GM06990 (cell line): ENCODE data around the gene TIMD4.
"Not testable (repeated sequence)": the region's sequence is repeated elsewhere in the genome, so short reads cannot be mapped to it uniquely, and the experiment has no call there.

ENCODE experiments used
- DNase-seq: peaks from one replicate; pipeline ENCODE4 v3.0.0-alpha.2; 2011; ENCODE audit not compliant: insufficient read length; ENCODE audit errors: extremely low read depth
- H3K27me3 ChIP-seq: replicated peaks from 2 replicates; pipeline ENCODE4 v1.6.0; 2011; ENCODE audit warnings: low read length; ENCODE audit not compliant: control insufficient read depth, insufficient read depth
- H3K36me3 ChIP-seq: 2 replicates; pipeline ENCODE4 v1.5.1; 2011; ENCODE audit warnings: low read length; ENCODE audit not compliant: control insufficient read depth, insufficient read depth
- H3K4me3 ChIP-seq: replicated peaks from 2 replicates; pipeline ENCODE4 v1.5.1; 2011; ENCODE audit warnings: low read depth, mild to moderate bottlenecking, control low read depth, low read length
- TF ChIP-seq, protein P1 (sequence below): IDR thresholded peaks from 2 replicates; pipeline ENCODE4 v1.5.1; 2011; ENCODE audit warnings: low read length, control low read depth, mild to moderate bottlenecking, inconsistent platforms; ENCODE audit not compliant: insufficient read depth, poor library complexity, severe bottlenecking

TIMD4 gene

DNA sequence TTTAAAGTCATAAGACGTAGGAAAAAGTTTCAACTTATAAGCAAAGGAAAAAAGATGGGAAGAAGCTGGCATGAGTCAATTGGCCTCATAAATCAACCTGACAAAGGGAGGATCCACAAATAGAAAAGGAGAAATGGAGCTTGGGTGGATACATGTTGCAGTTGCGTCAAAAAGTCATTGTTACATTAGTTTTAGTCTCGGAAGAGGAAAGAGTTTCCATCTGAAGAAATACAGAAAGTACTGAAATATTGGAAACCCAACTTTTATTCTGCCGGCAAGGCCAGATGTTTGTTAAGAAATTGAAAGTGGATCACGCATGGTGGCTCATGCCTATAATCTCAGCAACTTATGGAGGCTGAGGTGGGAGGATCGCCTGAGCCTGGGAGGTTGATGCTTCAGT, 11.3 kb upstream of the TIMD4 start:
- H3K27me3 ChIP-seq, result no peaks in the 10 kb centered on the region
- no peak for DNase-seq
- no peak overlapping the region for H3K4me3 ChIP-seq
- no peaks in the 10 kb centered on the region for H3K36me3 ChIP-seq
- TF ChIP-seq, protein P1, sequence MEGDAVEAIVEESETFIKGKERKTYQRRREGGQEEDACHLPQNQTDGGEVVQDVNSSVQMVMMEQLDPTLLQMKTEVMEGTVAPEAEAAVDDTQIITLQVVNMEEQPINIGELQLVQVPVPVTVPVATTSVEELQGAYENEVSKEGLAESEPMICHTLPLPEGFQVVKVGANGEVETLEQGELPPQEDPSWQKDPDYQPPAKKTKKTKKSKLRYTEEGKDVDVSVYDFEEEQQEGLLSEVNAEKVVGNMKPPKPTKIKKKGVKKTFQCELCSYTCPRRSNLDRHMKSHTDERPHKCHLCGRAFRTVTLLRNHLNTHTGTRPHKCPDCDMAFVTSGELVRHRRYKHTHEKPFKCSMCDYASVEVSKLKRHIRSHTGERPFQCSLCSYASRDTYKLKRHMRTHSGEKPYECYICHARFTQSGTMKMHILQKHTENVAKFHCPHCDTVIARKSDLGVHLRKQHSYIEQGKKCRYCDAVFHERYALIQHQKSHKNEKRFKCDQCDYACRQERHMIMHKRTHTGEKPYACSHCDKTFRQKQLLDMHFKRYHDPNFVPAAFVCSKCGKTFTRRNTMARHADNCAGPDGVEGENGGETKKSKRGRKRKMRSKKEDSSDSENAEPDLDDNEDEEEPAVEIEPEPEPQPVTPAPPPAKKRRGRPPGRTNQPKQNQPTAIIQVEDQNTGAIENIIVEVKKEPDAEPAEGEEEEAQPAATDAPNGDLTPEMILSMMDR, result no peak

DNA sequence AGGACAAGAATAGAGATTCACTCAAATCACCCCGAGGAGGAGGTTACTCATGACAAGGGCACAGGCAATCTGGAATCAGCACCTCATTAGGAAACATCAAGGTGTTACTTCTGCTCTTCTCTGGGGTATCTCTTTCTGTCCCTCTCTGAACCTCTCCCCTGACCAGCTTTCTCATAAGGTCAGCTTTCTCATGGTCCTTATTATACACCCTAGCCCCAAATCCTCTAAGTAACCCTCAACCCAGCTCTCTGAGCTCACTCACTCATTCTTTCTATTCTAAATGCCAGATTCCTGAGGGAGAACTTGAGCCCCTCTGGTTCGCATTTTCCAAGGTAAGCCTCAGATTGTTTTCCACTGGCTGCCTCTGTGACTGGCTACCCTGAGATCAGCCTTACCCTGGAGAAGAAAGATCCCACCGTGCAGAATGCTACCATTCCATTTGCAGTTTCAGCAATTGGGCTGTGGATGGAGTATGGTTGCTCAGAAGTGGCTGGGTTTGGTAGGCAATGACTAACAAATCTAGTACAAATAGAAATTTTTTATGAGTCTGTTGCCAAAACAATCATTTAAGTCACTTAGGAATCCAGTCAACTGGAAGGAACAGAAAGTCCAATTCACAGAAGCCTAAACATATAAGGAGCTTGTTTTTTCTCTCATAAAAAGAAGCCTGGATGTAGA, 9.0 kb upstream of the TIMD4 start:
- H3K4me3 ChIP-seq, result no peak overlapping the region
- H3K36me3 ChIP-seq, result no peaks in the 10 kb centered on the region
- H3K27me3 ChIP-seq, result no peaks in the 10 kb centered on the region
- TF ChIP-seq, protein P1, result no peak
- no peak for DNase-seq

DNA sequence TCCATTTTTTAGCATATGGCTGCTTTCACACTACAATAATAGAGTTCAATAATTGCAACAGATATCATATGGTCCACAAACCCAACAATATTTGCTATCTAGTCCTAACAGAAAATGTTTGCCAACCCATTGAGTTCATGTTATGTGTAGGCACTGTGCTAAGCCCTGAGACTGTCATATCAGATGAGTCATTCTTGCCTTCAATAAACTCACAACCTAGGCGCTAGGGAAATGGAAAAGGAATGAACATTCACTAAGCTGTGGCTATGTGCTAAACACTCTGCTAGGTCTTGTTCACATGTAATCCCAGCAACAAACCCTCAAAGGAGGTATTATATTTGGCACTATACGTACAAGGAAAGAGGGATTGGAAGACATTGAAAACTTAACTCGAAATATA, 8.4 kb upstream of the TIMD4 start:
- Histone ChIP-seq H3K27me3 (no peaks in the 10 kb centered on the region), H3K36me3 (no peaks in the 10 kb centered on the region), H3K4me3 (no peak overlapping the region)
- TF ChIP-seq, protein P1, result no peak
- no peak for DNase-seq

DNA sequence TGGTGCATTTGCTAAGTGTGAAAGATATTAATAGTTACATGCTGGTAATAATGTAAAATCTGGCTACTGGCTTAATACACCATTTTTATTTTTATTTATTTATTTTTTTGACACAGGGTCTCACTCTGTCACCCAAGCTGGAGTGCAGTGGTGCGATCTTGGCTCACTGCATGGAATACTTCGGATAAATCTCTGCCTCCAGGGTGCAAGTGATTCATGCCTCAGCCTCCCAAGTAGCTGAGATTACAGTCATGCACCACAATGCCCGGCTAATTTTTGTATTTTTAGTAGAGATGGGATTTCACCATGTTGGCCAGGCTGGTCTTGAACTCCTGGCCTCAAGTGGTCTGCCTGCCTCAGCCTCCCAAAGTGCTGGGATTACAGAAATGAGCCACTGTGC, 4.4 kb upstream of the TIMD4 start:
- H3K27me3 ChIP-seq, H3K4me3 ChIP-seq, H3K36me3 ChIP-seq, DNase-seq: not testable (repeated sequence)

DNA sequence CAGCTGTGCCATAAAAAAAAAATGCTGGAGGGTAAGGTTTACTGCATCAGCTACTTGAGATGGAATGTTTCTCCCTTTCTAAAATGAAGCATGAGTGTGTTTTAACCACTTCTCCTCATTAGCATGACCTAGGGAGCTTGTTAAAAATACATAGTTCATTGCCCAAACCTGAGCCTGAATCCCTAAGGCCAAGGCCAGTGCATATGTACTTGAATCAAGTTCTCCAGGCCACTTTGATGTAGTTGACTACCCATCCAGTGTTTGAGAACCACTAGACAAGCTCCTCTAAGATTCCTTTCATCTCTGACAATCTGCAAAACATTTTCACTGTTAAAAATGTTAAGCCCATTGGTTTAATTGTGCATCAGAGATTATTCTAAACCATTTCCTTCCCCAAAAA, 6.7 kb downstream of the TIMD4 start:
- no peak overlapping the region for H3K4me3 ChIP-seq
- DNase-seq, result no peak
- H3K27me3 ChIP-seq, result no peaks in the 10 kb centered on the region
- TF ChIP-seq, protein P1, result no peak
- no peaks in the 10 kb centered on the region for H3K36me3 ChIP-seq

DNA sequence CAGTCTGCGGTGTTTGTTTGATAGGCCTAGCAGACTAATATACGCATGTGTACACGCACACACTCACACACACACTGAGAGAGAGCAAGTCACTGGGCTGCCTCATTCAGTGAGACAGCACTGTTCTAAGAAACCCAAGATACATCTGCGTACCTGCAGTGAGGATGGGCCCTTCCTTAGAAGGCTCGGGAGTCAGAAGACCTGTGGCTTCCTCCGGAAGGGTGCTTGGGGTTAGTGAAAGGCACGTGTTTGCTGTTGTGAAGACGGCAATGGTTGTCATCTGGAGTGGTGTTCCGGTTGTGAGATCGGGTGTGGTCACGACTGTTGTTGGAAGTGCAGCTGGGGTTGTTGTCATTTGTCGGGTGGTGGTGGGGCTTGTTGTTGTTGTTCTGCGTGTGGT, 11.7 kb downstream of the TIMD4 start:
- DNase-seq, result no peak
- Histone ChIP-seq H3K4me3 (no peak overlapping the region), H3K27me3 (no peaks in the 10 kb centered on the region), H3K36me3 (no peaks in the 10 kb centered on the region)
- TF ChIP-seq, protein P1, result no peak
